AG09309 (cell line): Measurements from ENCODE around the gene HNMT.

Experiments used
- DNase-seq: peaks from one replicate; pipeline ENCODE4 v3.0.0-alpha.2; 2010; ENCODE audit warnings: low read depth
- H3K4me3 ChIP-seq: 2 replicates; pipeline ENCODE4 v1.5.1; 2011; ENCODE audit warnings: mild to moderate bottlenecking, low read depth, low read length, moderate library complexity; ENCODE audit not compliant: control insufficient read depth
- CTCF ChIP-seq: IDR thresholded peaks from 2 replicates; pipeline ENCODE4 v1.5.1; 2011; ENCODE audit warnings: mild to moderate bottlenecking, low read depth, low read length, inconsistent platforms; ENCODE audit not compliant: insufficient read depth, control insufficient read depth; ENCODE audit errors: missing control alignments

HNMT gene

GRCh38 chr2:137951586-137951985 is 12.7 kb upstream of the HNMT start:
- DNase-seq = no peak
- no peak for TF ChIP-seq CTCF
- H3K4me3 ChIP-seq = no peak overlapping the region

GRCh38 chr2:137952586-137953129 is 11.6 kb upstream of the HNMT start:
- no peak overlapping the region for H3K4me3 ChIP-seq
- no peak for TF ChIP-seq CTCF
- DNase-seq = no peak

GRCh38 chr2:137955536-137955935 is 8.7 kb upstream of the HNMT start:
- no peak for TF ChIP-seq CTCF
- H3K4me3 ChIP-seq = no peak overlapping the region
- DNase-seq = no peak

GRCh38 chr2:137957033-137957432 is 7.2 kb upstream of the HNMT start:
- DNase-seq = peak; percentile 91
- no peak overlapping the region for H3K4me3 ChIP-seq

GRCh38 chr2:137959166-137959565 is 5.1 kb upstream of the HNMT start:
- no peak overlapping the region for H3K4me3 ChIP-seq
- DNase-seq = no peak
- no peak for TF ChIP-seq CTCF

More at GRCh38 chr2:137957033-137957432, 7.2 kb upstream of the HNMT start:
- TF ChIP-seq CTCF = no peak

- TF ChIP-seq CTCF = no peak
- no peak for DNase-seq
Measured at GRCh38 chr2:137960223-137960622, 4.0 kb upstream of the HNMT start.

GRCh38 chr2:137961602-137962001 is 2.7 kb upstream of the HNMT start:
- TF ChIP-seq CTCF = no peak
- DNase-seq = no peak
- no peak overlapping the region for H3K4me3 ChIP-seq

More at GRCh38 chr2:137960223-137960622, 4.0 kb upstream of the HNMT start:
- no peak overlapping the region for H3K4me3 ChIP-seq
